HCT116 (cell line): ENCODE measurements around the gene CAST. TPM values are rescaled to one million over a fixed set of nuclear protein-coding genes. Genes with fewer than 3 reads are reported as not detected.

ENCODE experiments used
- ATAC-seq: fragments of 200-7000 bp; cut with Tn5 transposase; 2 replicates; pipeline ENCODE4 v1.9.1; 2020; ENCODE audit warnings: mild to moderate bottlenecking, moderate library complexity
- BruUV-seq: library from RNA; stranded (reverse); fragments of 400-500 nt; replicated peaks from 2 replicates; lab custom pipeline; 2021; lab: Mats Ljungman, UMichigan
- CTCF ChIA-PET: fragments of 300-600 bp; sonication (Branson Sonifier 250); formaldehyde crosslinking; loops from one replicate; lab custom pipeline; 2021; ENCODE audit warnings: antibody characterized with exemption; lab: Charles Lee
- POLR2A ChIA-PET: fragments of 300-600, 350-600 bp; sonication (Branson Sonifier 250); formaldehyde crosslinking; loops from one replicate; lab custom pipeline; 2021; ENCODE audit warnings: antibody characterized with exemption; lab: Charles Lee
- RAD21 ChIA-PET, 2 experiments: fragments of 300-600 bp; sonication (Branson Sonifier 250); formaldehyde crosslinking; loops; one replicate each; lab custom pipeline; 2023; ENCODE audit warnings: low total read pairs in 2 of 2; ENCODE audit not compliant: uncharacterized antibody in 2 of 2, unreplicated experiment in 2 of 2, low non-redundant PET in 1 of 2; lab: Charles Lee
- DNase-seq: peaks from one replicate; pipeline ENCODE4 v3.0.0-alpha.2; 2010; ENCODE audit warnings: low read depth, low spot score
- H2AFZ ChIP-seq: fragments of 200-600 bp; shearing (Covaris generic), sonication (generic); 2 replicates; pipeline ENCODE4 v1.6.1; 2017; ENCODE audit warnings: low read depth, mixed run types, mixed read lengths, antibody characterized with exemption, low read length; ENCODE audit not compliant: poor library complexity, severe bottlenecking
- H3K27ac ChIP-seq: 2 replicates; pipeline ENCODE4 v1.5.1; 2012; ENCODE audit warnings: low read depth, low read length
- H3K27me3 ChIP-seq: fragments of 200-600 bp; sonication (generic); 2 replicates; pipeline ENCODE4 v1.6.1; 2016; ENCODE audit warnings: mixed run types, low read length, mixed read lengths; ENCODE audit not compliant: insufficient read depth
- H3K36me3 ChIP-seq, 2 experiments: fragments of 200-500 bp in 1 of 2; fragments of 200-600 bp in 1 of 2; sonication (Bioruptor generic) in 1 of 2; sonication (generic) in 1 of 2; 2 replicates each; pipeline versions ENCODE4 v1.5.1 to v1.6.1; 2014 to 2016; ENCODE audit warnings: low read length in 2 of 2, inconsistent platforms in 1 of 2, mixed read lengths in 1 of 2, mixed run types in 1 of 2; ENCODE audit not compliant: insufficient read depth in 2 of 2, control insufficient read depth in 1 of 2
- H3K4me1 ChIP-seq, 2 experiments: fragments of 200-600 bp in 1 of 2; sonication (generic) in 1 of 2; 2 replicates each; pipeline versions ENCODE4 v1.5.1 to v1.6.1; 2012 to 2017; ENCODE audit warnings: low read length in 2 of 2, inconsistent platforms in 1 of 2, mild to moderate bottlenecking in 1 of 2, mixed read lengths in 1 of 2, mixed run types in 1 of 2, moderate library complexity in 1 of 2; ENCODE audit not compliant: insufficient read depth in 2 of 2, control insufficient read depth in 1 of 2
- H3K4me2 ChIP-seq: fragments of 200-600 bp; sonication (generic); 2 replicates; pipeline ENCODE4 v1.6.1; 2017; ENCODE audit warnings: mixed run types, low read length, mixed read lengths
- H3K4me3 ChIP-seq, 2 experiments: fragments of 200-600 bp in 1 of 2; sonication (generic) in 1 of 2; replicated peaks in 1 of 2; 2 replicates each; pipeline ENCODE4 v1.5.1; 2011 to 2016; ENCODE audit warnings: low read length in 2 of 2, control low read depth in 1 of 2, low read depth in 1 of 2, mild to moderate bottlenecking in 1 of 2, mixed read lengths in 1 of 2, mixed run types in 1 of 2
- H3K79me2 ChIP-seq: fragments of 200-600 bp; sonication (generic); 2 replicates; pipeline ENCODE4 v1.6.1; 2017; ENCODE audit warnings: mild to moderate bottlenecking, mixed run types, low read length, moderate library complexity, mixed read lengths; ENCODE audit not compliant: insufficient read depth
- H3K9ac ChIP-seq: fragments of 200-600 bp; sonication (generic); 2 replicates; pipeline ENCODE4 v1.6.1; 2016; ENCODE audit warnings: low read length, mixed read lengths
- H3K9me2 ChIP-seq: fragments of 200-600 bp; sonication (generic), shearing (Covaris generic); 2 replicates; pipeline ENCODE4 v1.6.1; 2017; ENCODE audit warnings: mixed run types, mild to moderate bottlenecking, moderate library complexity; ENCODE audit not compliant: insufficient read depth
- H3K9me3 ChIP-seq, 2 experiments: fragments of 200-500 bp in 1 of 2; fragments of 200-600 bp in 1 of 2; sonication (Bioruptor generic) in 1 of 2; sonication (generic) in 1 of 2; 2 replicates each; pipeline ENCODE4 v1.6.1; 2014 to 2017; ENCODE audit warnings: low read length in 2 of 2, mixed read lengths in 2 of 2, inconsistent platforms in 1 of 2, low read depth in 1 of 2, mild to moderate bottlenecking in 1 of 2, mixed run types in 1 of 2, moderate library complexity in 1 of 2; ENCODE audit not compliant: control insufficient read depth in 1 of 2, insufficient read depth in 1 of 2
- H4K20me1 ChIP-seq: fragments of 200-600 bp; sonication (generic), shearing (Covaris generic); 2 replicates; pipeline ENCODE4 v1.6.1; 2017; ENCODE audit warnings: mixed run types, mild to moderate bottlenecking, moderate library complexity; ENCODE audit not compliant: insufficient read depth
- EZH2 ChIP-seq: fragments of 200-600 bp; sonication (generic); IDR thresholded peaks from 2 replicates; pipeline ENCODE4 v1.6.1; 2017; ENCODE audit warnings: antibody characterized with exemption, mixed run types
- EZH2phosphoT487 ChIP-seq: fragments of 200-600 bp; IDR thresholded peaks from 2 replicates; pipeline ENCODE4 v1.6.1; 2018; ENCODE audit warnings: antibody characterized with exemption, borderline replicate concordance
- FOSL1 ChIP-seq: IDR thresholded peaks from 2 replicates; pipeline ENCODE4 v1.6.1; 2012; ENCODE audit warnings: low read depth
- JUND ChIP-seq: IDR thresholded peaks from 2 replicates; pipeline ENCODE4 v1.6.1; 2012
- POLR2A ChIP-seq: IDR thresholded peaks from 2 replicates; pipeline ENCODE4 v1.7.0; 2011; ENCODE audit warnings: borderline replicate concordance; ENCODE audit not compliant: insufficient read depth, insufficient read length; ENCODE audit errors: extremely low read depth
- RAD21 ChIP-seq: IDR thresholded peaks from 2 replicates; pipeline ENCODE4 v1.6.1; 2012; ENCODE audit warnings: low read depth, mild to moderate bottlenecking
- REST ChIP-seq: IDR thresholded peaks from 2 replicates; pipeline ENCODE4 v1.6.1; 2012; ENCODE audit warnings: low read depth
- SRF ChIP-seq: IDR thresholded peaks from 2 replicates; pipeline ENCODE4 v1.6.1; 2012; ENCODE audit warnings: low read depth
- TCF7L2 ChIP-seq: IDR thresholded peaks from 2 replicates; pipeline ENCODE4 v1.7.0; 2011; ENCODE audit warnings: borderline replicate concordance, inconsistent platforms; ENCODE audit not compliant: insufficient read depth, insufficient read length; ENCODE audit errors: extremely low read depth
- YY1 ChIP-seq: IDR thresholded peaks from 2 replicates; pipeline ENCODE4 v1.6.1; 2011; ENCODE audit warnings: low read length, low read depth, moderate library complexity, mild to moderate bottlenecking; ENCODE audit not compliant: insufficient replicate concordance; ENCODE audit errors: extremely low read depth
- ZBTB33 ChIP-seq: IDR thresholded peaks from 2 replicates; pipeline ENCODE4 v1.6.1; 2011; ENCODE audit warnings: mild to moderate bottlenecking, low read length, moderate library complexity; ENCODE audit not compliant: insufficient replicate concordance; ENCODE audit errors: extremely low read depth
- ZFX ChIP-seq: fragments of 450-650 bp; IDR thresholded peaks from 2 replicates; pipeline ENCODE4 v1.6.1; 2017
- intact Hi-C: fragments of 100-400 bp; cut with micrococcal nuclease; formaldehyde crosslinking; loops from 2 replicates; pipeline ENCODE4 v1.10.0; 2022
- total RNA-seq: library from RNA; stranded (reverse); gene quantifications from one replicate; pipeline ENCODE4 v1.2.1, GENCODE V29; 2021; ENCODE audit not compliant: unreplicated experiment
- TF ChIP-seq, protein P1 (sequence below): IDR thresholded peaks from 2 replicates; pipeline ENCODE4 v1.6.1; 2012

Gene CAST
- total RNA-seq, 1 experiment from 2014 or later = 142 TPM

DNA sequence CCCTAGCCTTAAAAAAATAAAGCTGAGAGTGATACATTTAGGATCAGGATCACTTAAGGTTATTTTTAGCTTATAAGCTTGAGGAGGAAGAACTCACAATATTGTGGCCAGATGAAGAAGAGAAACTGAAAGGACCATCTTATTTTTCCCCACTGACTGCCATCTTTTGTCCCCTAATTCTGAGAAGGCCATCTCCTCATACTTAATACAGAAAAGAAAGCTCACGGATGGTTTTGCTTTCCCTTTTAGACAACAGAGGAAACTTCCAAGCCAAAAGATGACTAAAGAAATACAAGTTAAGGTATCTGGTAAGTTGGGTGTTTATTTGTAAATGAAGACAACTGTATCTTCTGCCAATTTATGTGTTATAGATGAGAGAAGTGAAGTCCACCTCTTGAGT is 109.2 kb downstream of the CAST start:
- DNase-seq (no peak), ATAC-seq (no peak)
- Histone ChIP-seq H3K4me1 (no peaks in the 10 kb centered on the region), H3K4me3 (no peak overlapping the region), H3K27me3 (no peaks in the 10 kb centered on the region), H4K20me1 (no peaks in the 10 kb centered on the region), H3K9me3 (no peaks in the 10 kb centered on the region), H3K4me2 (no peak overlapping the region), H3K9ac (no peak overlapping the region), H2AFZ (no peak overlapping the region), H3K36me3 (peaks cover 24 to 34% of the 10 kb centered on the region in 2 experiments), H3K27ac (no peak overlapping the region), H3K79me2 (no peaks in the 10 kb centered on the region), H3K9me2 (no peaks in the 10 kb centered on the region)
- RAD21 ChIA-PET = no interaction called here
- POLR2A ChIA-PET = no interaction called here
- CTCF ChIA-PET = no interaction called here
- no TSS peak for BruUV-seq
- intact Hi-C loops = no loop called here
- TF ChIP-seq SRF (no peak), POLR2A (no peak), EZH2phosphoT487 (no peak), REST (no peak), YY1 (no peak), JUND (no peak)
- TF ChIP-seq, all 23 proteins: peak for 0

DNA sequence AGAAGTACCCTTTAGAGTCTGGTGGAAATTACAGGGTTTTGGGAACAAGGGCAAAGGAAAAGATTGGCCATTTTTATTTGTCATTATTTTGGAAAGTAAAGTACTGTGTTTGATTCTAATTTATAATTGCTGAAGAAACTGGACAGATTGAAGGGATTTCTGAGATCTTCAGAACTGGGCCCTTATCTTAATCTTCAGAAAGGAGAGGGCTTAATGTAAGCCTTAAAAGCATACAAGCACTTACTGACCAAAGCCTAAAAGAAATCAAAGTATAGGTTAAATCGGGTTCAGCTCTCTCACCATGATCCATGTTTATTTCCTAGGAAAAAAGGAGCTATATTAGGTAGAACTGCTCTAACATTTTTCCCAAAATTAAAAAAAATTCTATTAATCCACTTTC is 109.9 kb downstream of the CAST start:
- no peak overlapping the region for H3K27ac ChIP-seq
- no TSS peak for BruUV-seq
- H2AFZ ChIP-seq = no peak overlapping the region
- CTCF ChIA-PET = no interaction called here
- no peaks in the 10 kb centered on the region for H3K9me3 ChIP-seq
- ATAC-seq (no peak), DNase-seq (no peak)
- no peaks in the 10 kb centered on the region for H4K20me1 ChIP-seq
- no peaks in the 10 kb centered on the region for H3K4me1 ChIP-seq
- H3K79me2 ChIP-seq = no peaks in the 10 kb centered on the region
- no peak overlapping the region for H3K9ac ChIP-seq
- H3K4me3 ChIP-seq = no peak overlapping the region
- H3K4me2 ChIP-seq = no peak overlapping the region
- intact Hi-C loops = no loop called here
- POLR2A ChIA-PET = no interaction called here
- RAD21 ChIA-PET = no interaction called here
- no peaks in the 10 kb centered on the region for H3K9me2 ChIP-seq
- H3K36me3 ChIP-seq = peaks cover 23 to 32% of the 10 kb centered on the region in 2 experiments
- H3K27me3 ChIP-seq = no peaks in the 10 kb centered on the region
- TF ChIP-seq YY1 (no peak), RAD21 (no peak), FOSL1 (no peak), ZFX (no peak), TCF7L2 (no peak), EZH2 (no peak), ZBTB33 (no peak)
- TF ChIP-seq, protein P1, sequence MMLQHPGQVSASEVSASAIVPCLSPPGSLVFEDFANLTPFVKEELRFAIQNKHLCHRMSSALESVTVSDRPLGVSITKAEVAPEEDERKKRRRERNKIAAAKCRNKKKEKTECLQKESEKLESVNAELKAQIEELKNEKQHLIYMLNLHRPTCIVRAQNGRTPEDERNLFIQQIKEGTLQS = no peak
